GM12872 (cell line): ENCODE measurements around the gene SYNE3.

Experiments
- TF ChIP-seq, protein P1 (sequence below): IDR thresholded peaks from 3 replicates; pipeline ENCODE4 v1.5.1; 2011; ENCODE audit warnings: low read depth, mild to moderate bottlenecking, low read length, moderate library complexity; ENCODE audit not compliant: insufficient read depth

SYNE3 gene

DNA sequence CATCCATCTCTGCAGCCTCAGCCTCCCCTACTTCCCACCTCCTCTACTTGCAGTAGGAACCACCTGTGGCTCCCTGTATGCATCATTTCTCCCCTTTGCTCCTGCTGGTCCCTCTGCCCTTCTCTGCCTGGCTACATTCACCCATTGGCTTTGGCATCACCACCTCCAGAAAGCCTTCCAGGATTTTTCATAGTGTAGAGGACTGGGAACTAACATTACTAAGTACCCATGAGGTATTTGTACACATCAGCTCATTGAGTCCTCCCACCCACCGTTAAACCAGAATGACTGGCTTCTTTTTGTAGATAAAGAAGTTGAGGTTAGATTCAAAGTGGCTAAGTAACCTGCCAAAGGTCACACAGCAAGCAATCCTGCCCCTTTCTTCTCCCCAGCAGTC, 17.1 kb downstream of the SYNE3 start:
- TF ChIP-seq, protein P1, sequence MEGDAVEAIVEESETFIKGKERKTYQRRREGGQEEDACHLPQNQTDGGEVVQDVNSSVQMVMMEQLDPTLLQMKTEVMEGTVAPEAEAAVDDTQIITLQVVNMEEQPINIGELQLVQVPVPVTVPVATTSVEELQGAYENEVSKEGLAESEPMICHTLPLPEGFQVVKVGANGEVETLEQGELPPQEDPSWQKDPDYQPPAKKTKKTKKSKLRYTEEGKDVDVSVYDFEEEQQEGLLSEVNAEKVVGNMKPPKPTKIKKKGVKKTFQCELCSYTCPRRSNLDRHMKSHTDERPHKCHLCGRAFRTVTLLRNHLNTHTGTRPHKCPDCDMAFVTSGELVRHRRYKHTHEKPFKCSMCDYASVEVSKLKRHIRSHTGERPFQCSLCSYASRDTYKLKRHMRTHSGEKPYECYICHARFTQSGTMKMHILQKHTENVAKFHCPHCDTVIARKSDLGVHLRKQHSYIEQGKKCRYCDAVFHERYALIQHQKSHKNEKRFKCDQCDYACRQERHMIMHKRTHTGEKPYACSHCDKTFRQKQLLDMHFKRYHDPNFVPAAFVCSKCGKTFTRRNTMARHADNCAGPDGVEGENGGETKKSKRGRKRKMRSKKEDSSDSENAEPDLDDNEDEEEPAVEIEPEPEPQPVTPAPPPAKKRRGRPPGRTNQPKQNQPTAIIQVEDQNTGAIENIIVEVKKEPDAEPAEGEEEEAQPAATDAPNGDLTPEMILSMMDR, result no peak

DNA sequence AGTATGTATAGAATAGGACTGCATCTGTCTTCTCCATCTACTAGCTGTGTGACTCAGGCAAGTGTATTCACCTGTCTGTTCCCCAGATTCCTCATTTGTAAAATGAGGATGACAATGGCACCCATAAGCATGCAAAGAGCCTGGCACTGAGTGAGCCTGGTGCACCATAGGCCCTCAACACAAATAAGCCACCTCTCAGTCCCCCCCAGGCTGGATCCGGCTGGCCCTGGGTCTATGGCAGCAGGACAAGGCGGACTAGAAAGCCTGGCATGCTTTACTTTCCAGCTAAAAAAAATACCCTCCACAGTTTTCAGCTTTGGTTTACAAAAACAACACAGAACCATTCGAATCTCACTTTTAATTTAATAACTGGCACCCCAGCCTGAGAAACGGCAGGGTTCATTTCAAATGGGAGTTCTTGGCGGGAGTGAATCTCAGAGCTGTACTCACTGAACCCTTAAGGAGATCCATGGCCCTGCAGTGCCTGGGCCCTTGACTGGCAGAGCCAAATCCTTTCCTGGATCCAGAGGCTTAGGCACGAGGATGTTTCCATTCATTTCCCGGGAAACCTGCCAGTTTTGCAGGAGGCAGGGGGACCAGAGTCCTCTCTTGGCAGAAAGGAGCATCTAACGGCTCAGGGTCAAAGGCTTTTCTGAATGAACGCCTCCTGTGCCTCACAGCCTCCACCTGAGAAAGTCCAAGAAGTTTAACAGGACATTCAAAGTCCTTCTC, 17.7 kb downstream of the SYNE3 start:
- TF ChIP-seq, protein P1, result no peak

DNA sequence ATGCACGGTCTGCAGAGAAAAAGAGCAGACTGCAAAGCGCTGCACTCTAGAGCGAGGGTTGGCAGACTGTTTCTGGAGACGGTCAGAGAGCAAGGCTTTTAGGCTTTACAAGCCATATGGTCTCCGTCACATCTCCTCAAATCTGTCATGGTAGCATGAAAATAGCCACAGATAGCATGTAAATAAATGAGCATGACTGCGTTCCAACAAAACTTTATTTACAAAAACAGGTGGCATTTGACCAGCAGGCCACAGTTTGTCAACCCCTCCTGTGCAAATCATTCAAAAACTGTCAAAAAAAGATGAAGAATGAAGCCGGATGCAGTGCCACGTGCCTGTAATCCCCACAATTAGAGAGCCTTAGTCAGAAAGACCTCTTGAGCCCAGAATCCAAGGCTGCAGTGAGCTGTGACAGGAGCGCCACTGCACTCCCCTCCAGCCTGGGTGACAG, 18.9 kb downstream of the SYNE3 start:
- TF ChIP-seq, protein P1, result no peak

DNA sequence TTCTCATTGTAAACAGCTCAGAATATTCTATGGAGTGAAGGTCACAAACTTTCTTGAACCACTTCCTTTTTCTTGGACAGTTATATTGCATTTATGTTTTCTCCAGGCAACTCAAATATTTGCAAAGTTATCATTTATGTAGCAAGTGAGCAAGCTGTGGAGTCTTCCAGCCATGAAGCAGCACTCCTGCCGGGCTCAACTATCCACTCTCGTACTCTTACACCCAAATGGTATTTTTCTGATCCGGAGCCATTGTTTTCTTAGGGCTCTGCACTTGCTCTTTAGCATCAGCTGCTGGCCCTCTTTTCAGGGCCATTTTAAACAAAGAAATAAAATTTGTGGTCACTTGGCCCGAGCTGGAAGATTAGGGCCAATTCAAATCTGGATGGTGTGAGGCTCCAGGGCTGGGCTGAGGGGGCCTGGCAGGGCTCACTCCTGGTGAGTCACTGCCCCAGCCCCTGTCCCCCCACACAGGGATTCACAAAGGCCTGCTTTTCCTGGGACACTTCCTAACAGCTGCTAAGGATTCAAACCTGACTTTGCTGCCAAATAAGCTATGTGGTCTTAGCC, 19.7 kb downstream of the SYNE3 start:
- TF ChIP-seq, protein P1, result no peak

DNA sequence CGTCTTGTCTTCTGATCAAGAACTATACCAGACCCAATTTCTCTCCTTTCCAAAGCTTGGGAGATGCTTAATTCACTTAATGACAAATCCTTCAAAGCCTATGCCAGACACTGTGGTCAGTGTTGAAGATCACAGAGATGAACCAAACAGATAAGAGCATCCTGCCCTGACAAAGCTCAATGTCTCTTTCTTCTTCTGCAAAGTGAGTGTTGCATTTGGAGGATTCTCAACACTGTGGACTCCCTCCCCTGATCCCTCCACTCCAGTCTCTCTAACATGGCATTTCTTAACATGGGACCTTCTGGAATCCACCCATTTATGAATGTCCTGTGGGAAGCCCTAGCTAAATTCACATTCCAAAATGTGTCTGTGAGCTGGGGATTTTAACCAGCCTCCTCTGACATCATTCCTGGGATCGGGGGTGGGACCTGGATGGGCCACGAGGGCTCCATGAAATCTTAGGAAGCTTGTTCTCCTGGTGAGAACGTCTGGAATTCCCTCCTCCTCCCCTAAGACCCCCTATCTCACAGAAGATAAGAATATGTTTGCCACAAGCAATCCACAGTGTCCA, 20.3 kb downstream of the SYNE3 start:
- TF ChIP-seq, protein P1, result no peak

DNA sequence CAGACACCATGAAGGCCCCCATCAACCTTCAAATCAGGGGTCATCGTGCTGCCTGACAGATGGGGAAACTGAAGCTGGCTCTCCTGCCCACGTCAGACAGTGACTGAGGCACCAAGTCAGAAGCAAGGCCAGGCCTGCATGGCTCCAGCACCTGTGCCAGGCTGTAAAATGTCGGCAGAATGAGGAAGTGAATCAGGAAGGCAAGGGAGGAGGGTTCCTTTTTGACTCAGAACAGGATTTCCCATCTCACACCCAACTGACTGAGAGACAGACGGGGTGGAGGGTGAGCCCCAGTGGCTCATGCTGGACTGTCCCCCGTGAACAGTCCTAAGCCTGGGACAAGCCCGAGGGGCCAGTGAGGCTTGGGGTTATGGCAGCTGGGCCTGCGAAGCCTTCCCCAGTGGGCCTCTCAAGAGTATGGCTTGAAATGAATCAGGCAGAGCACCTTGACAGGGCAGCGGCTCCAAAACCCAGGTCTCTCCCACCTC, 20.9 kb downstream of the SYNE3 start:
- TF ChIP-seq, protein P1, result no peak

DNA sequence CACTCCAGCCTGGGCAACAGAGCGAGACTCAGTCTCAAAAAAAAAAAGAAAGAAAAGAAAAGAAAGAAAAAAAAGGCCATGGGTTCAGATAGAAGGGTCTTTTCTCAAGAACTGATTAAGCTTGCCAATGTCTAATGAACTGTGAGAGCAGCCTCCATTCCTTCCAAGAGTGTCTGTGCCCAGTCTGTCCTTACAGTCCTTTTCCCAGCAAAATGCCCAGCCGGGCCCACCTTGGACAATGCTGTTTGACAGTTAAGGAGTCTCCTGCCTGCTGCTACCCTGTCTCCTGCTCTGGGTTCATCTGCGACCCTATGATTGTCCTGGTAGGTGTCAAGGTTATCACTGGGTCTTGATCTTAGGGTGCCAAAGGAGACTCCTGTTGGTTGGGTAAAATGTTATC, 21.4 kb downstream of the SYNE3 start:
- TF ChIP-seq, protein P1, result no peak
